Chondrocyte (in vitro differentiated cells): Measurements from ENCODE around the gene CRMP1. TPM values are rescaled to one million over a fixed set of nuclear protein-coding genes. Genes with fewer than 3 reads are reported as not detected.

Source experiments
- DNase-seq: peaks from one replicate; pipeline ENCODE4 v3.0.0; 2021; ENCODE audit warnings: mixed read lengths, low spot score
- H3K27ac Mint-ChIP-seq: one replicate; pipeline ENCODE4 v1.8.0; 2021; ENCODE audit warnings: mild to moderate bottlenecking, moderate library complexity, mixed read lengths; ENCODE audit not compliant: unreplicated experiment
- H3K27me3 Mint-ChIP-seq: 2 replicates; pipeline ENCODE4 v1.8.0; 2021; ENCODE audit warnings: low read depth, mixed read lengths
- H3K36me3 Mint-ChIP-seq: 2 replicates; pipeline ENCODE4 v1.8.0; 2021; ENCODE audit warnings: low read depth, mixed read lengths
- H3K4me1 Mint-ChIP-seq: 2 replicates; pipeline ENCODE4 v1.8.0; 2021; ENCODE audit warnings: low read depth, mild to moderate bottlenecking, mixed read lengths
- H3K4me3 Mint-ChIP-seq: one replicate; pipeline ENCODE4 v1.8.0; 2021; ENCODE audit warnings: mild to moderate bottlenecking, moderate library complexity, mixed read lengths; ENCODE audit not compliant: unreplicated experiment
- H3K9me3 Mint-ChIP-seq: 2 replicates; pipeline ENCODE4 v1.8.0; 2021; ENCODE audit warnings: low read depth, mixed read lengths
- total RNA-seq: library from RNA; stranded (reverse); gene quantifications from 3 replicates; pipeline ENCODE4 v1.2.1, GENCODE V29; 2021
- TF ChIP-seq, protein P1 (sequence below): fragments of 200-600 bp; sonication (generic); IDR thresholded peaks from 2 replicates; pipeline ENCODE4 v1.5.0; 2021; ENCODE audit warnings: antibody characterized with exemption, mild to moderate bottlenecking, moderate library complexity

Gene CRMP1
- total RNA-seq, 1 donor from 2014 or later: 59.5 TPM

DNA sequence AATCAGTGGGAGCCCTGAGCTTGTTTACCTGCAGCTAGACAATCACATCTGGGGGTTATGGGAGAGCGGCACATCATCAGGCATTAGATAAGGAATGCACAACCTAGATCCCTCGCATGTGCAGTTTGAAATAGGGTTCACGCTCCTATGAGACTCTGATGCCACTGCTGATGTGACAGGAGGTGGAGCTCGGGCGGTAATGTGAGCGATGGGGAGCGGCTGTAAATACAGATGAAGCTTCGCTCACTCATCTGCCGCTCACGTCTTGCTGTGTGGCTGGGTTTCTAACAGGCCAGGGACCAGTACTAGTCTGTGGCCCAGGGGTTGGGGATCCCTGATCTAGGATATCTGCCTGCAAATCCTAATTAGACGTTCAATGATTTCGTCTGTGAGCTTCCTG lies 90.3 kb downstream of the CRMP1 start:
- DNase-seq: no peak
- Mint-ChIP-seq H3K27me3 (no peaks in the 10 kb centered on the region), H3K4me3 (no peak overlapping the region), H3K4me1 (no peaks in the 10 kb centered on the region), H3K27ac (no peak overlapping the region), H3K9me3 (no peaks in the 10 kb centered on the region), H3K36me3 (peaks cover 30% of the 10 kb centered on the region)
- TF ChIP-seq, protein P1, sequence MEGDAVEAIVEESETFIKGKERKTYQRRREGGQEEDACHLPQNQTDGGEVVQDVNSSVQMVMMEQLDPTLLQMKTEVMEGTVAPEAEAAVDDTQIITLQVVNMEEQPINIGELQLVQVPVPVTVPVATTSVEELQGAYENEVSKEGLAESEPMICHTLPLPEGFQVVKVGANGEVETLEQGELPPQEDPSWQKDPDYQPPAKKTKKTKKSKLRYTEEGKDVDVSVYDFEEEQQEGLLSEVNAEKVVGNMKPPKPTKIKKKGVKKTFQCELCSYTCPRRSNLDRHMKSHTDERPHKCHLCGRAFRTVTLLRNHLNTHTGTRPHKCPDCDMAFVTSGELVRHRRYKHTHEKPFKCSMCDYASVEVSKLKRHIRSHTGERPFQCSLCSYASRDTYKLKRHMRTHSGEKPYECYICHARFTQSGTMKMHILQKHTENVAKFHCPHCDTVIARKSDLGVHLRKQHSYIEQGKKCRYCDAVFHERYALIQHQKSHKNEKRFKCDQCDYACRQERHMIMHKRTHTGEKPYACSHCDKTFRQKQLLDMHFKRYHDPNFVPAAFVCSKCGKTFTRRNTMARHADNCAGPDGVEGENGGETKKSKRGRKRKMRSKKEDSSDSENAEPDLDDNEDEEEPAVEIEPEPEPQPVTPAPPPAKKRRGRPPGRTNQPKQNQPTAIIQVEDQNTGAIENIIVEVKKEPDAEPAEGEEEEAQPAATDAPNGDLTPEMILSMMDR: no peak

DNA sequence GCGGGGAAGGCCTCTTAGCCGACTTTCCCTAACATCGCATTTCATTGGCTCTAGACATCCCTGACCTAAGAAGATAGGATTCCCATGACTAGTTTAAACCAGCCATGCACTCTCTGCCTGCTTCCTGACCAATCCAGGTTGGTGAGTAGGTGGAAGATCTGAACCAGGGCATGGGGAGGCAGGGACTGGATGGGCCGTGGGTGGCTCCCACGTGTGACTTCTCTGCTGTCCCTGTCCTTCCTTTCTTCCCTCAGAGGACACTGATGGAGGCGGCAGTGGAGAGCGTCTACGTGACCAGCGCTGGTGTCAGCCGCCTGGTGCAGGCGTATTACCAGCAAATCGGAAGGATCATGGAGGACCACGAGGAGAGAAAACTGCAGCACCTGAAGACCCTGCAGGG lies 91.2 kb downstream of the CRMP1 start:
- Mint-ChIP-seq H3K4me3 (no peak overlapping the region), H3K9me3 (no peaks in the 10 kb centered on the region), H3K27me3 (no peaks in the 10 kb centered on the region), H3K4me1 (no peaks in the 10 kb centered on the region), H3K36me3 (peaks cover 33% of the 10 kb centered on the region), H3K27ac (no peak overlapping the region)
- TF ChIP-seq, protein P1: no peak
- DNase-seq: no peak

DNA sequence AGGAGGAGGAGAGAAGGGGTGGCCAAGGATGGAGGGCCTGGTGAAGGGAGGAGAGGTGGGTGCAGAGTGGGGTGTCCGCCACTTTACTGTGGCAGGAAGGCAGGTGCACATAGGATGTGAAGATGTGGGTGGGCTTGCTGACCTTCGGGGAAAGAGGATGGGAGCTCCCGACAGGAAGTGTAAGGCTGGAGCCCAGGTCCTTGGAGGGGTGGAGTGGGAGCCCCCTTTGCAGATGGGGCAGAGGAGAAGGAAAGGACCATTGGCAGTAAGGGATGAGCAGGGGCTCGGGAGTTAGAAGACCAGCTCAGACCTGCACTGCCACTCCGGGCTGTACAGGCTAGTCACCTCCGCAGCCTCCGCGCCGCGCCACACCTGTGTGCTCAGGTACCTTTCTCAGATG lies 92.4 kb downstream of the CRMP1 start:
- Mint-ChIP-seq H3K27me3 (no peaks in the 10 kb centered on the region), H3K27ac (no peak overlapping the region), H3K4me3 (no peak overlapping the region), H3K9me3 (no peaks in the 10 kb centered on the region), H3K36me3 (peaks cover 36% of the 10 kb centered on the region), H3K4me1 (no peaks in the 10 kb centered on the region)
- TF ChIP-seq, protein P1: no peak
- no peak for DNase-seq

DNA sequence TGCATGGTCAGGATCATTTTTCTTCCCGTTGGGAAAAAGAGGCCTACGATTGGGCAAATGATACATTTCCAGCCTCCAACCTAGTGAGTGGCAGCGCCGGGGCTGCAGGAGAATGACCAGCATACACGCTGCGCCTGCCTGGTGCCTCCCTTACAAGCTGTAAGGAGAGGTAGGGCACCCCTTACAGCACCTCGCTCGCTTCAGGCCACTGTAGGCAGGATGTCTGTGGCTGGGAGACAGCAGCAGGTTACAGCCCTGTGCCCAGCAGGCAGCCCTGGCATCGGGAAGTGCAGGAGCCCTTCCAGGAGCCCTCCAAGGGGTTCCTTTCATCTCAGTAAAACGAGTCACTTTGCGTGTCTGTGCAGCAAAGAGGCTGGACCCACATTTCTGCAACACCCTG lies 93.5 kb downstream of the CRMP1 start:
- TF ChIP-seq, protein P1: no peak
- H3K27me3 Mint-ChIP-seq: no peaks in the 10 kb centered on the region
- peaks cover 35% of the 10 kb centered on the region for H3K36me3 Mint-ChIP-seq
- H3K9me3 Mint-ChIP-seq: no peaks in the 10 kb centered on the region
- H3K27ac Mint-ChIP-seq: no peak overlapping the region
- DNase-seq: no peak
- H3K4me1 Mint-ChIP-seq: no peaks in the 10 kb centered on the region
- H3K4me3 Mint-ChIP-seq: no peak overlapping the region

DNA sequence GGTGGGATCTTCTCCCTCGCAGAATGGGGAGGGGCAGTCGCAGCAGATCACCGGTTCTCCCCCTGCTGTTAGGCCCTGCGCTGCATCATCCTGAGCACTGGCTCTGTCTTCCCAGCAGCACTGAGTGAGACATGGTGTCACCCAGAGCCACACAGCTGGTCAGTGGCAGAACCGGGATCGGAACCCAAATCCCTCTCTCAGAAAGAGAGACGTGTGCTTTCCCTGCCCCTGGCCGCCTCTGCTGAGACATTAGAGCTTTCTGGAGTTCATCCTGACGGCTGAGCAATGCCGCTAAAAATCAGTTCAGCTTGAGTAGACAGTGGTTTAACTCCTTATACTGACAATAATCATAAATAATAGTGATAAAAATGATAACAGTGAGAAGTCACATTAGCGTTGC lies 93.9 kb downstream of the CRMP1 start:
- TF ChIP-seq, protein P1: no peak
- H3K36me3 Mint-ChIP-seq: peaks cover 34% of the 10 kb centered on the region
- H3K4me1 Mint-ChIP-seq: no peaks in the 10 kb centered on the region
- no peaks in the 10 kb centered on the region for H3K27me3 Mint-ChIP-seq
- H3K4me3 Mint-ChIP-seq: no peak overlapping the region
- DNase-seq: no peak
- H3K27ac Mint-ChIP-seq: no peak overlapping the region
- no peaks in the 10 kb centered on the region for H3K9me3 Mint-ChIP-seq
